GM12878 (cell line): Measurements from ENCODE around the gene SPAG16. TPM values are rescaled to one million over a fixed set of nuclear protein-coding genes. Genes with fewer than 3 reads are reported as not detected.
A peak's percentile ranks its signal among the peaks of the same experiment; 100 is the strongest.

Experiments used
- BCLAF1 ChIP-seq: fragments of 450-650 bp; IDR thresholded peaks from 2 replicates; pipeline ENCODE4 v1.6.1; 2017; ENCODE audit warnings: antibody characterized with exemption, mild to moderate bottlenecking, moderate library complexity
- CBFB ChIP-seq: IDR thresholded peaks from 2 replicates; pipeline ENCODE4 v1.6.1; 2016; ENCODE audit warnings: antibody characterized with exemption, low read depth
- CBX5 ChIP-seq: sonication (generic); IDR thresholded peaks from 2 replicates; pipeline ENCODE4 v1.6.1; 2016; ENCODE audit warnings: low read depth, moderate library complexity, mild to moderate bottlenecking, inconsistent platforms
- CREM ChIP-seq: IDR thresholded peaks from 2 replicates; pipeline ENCODE4 v1.6.1; 2014; ENCODE audit warnings: antibody characterized with exemption, low read depth
- EP300 ChIP-seq, 2 experiments: fragments of 150-350 bp in 1 of 2; IDR thresholded peaks; 2 replicates each; pipeline ENCODE4 v1.6.1; 2011 to 2012; ENCODE audit warnings: low read depth in 2 of 2, low read length in 2 of 2, borderline replicate concordance in 1 of 2, improper control_type of control experiment in 1 of 2, inconsistent platforms in 1 of 2; ENCODE audit not compliant: control insufficient read depth in 1 of 2
- HDAC6 ChIP-seq: fragments of 200-600 bp; sonication (generic); IDR thresholded peaks from one replicate; pipeline ENCODE4 v1.8.0; 2017; ENCODE audit warnings: antibody characterized with exemption; ENCODE audit not compliant: unreplicated experiment
- IKZF2 ChIP-seq, 2 experiments: fragments of 450-650 bp; IDR thresholded peaks; 2 replicates each; pipeline ENCODE4 v1.6.1; 2017; ENCODE audit warnings: mild to moderate bottlenecking in 2 of 2, moderate library complexity in 2 of 2
- JUND ChIP-seq: IDR thresholded peaks from 2 replicates; pipeline ENCODE4 v1.6.1; 2012; ENCODE audit warnings: low read depth, mild to moderate bottlenecking, low read length, improper control_type of control experiment, moderate library complexity
- KLF5 ChIP-seq: fragments of 450-650 bp; IDR thresholded peaks from 2 replicates; pipeline ENCODE4 v1.6.1; 2014; ENCODE audit warnings: mild to moderate bottlenecking; ENCODE audit not compliant: partially characterized antibody
- LARP7 ChIP-seq: fragments of 450-650 bp; IDR thresholded peaks from 2 replicates; pipeline ENCODE4 v1.6.1; 2017; ENCODE audit warnings: mild to moderate bottlenecking
- MAX ChIP-seq: IDR thresholded peaks from 2 replicates; pipeline ENCODE4 v1.6.1; 2012; ENCODE audit warnings: low read depth, low read length, improper control_type of control experiment
- NBN ChIP-seq: fragments of 450-650 bp; IDR thresholded peaks from 2 replicates; pipeline ENCODE4 v1.6.1; 2016
- NFYA ChIP-seq: IDR thresholded peaks from 2 replicates; pipeline ENCODE4 v1.6.1; 2011; ENCODE audit warnings: low read depth, mild to moderate bottlenecking, low read length, improper control_type of control experiment, borderline replicate concordance
- PAX8 ChIP-seq: fragments of 450-650 bp; IDR thresholded peaks from 2 replicates; pipeline ENCODE4 v1.6.1; 2017; ENCODE audit warnings: mild to moderate bottlenecking, moderate library complexity
- RAD21 ChIP-seq: IDR thresholded peaks from 2 replicates; pipeline ENCODE4 v1.6.1; 2011; ENCODE audit warnings: mild to moderate bottlenecking, low read depth, low read length, moderate library complexity; ENCODE audit not compliant: insufficient read depth
- STAT1 ChIP-seq: fragments of 450-650 bp; conservative IDR thresholded peaks from 2 replicates; pipeline ENCODE4 v1.6.1; 2014; ENCODE audit warnings: antibody characterized with exemption, mild to moderate bottlenecking
- STAT3 ChIP-seq: IDR thresholded peaks from 2 replicates; pipeline ENCODE4 v1.6.1; 2011; ENCODE audit warnings: low read depth, low read length, improper control_type of control experiment
- TBL1XR1 ChIP-seq: IDR thresholded peaks from 2 replicates; pipeline ENCODE4 v1.6.1; 2012; ENCODE audit warnings: low read depth, low read length, improper control_type of control experiment
- TCF12 ChIP-seq: IDR thresholded peaks from 2 replicates; pipeline ENCODE4 v1.6.1; 2011; ENCODE audit warnings: low read depth, mild to moderate bottlenecking, low read length
- ZNF592 ChIP-seq: fragments of 450-650 bp; IDR thresholded peaks from 2 replicates; pipeline ENCODE4 v1.6.1; 2017; ENCODE audit warnings: mild to moderate bottlenecking, moderate library complexity
- polyA plus RNA-seq, 11 experiments: library from polyadenylated mRNA; depleted of rRNA in 4 of 11; unstranded in 6 of 11; stranded (reverse) in 5 of 11; fragments of >200 nt; fragmentation: Nextera tagmentation in 4 of 11; fragmentation: Illumina TruSeq in 1 of 11; extraction: Ambion mirVana in 4 of 11; extraction: Trizol in 1 of 11; gene quantifications; 1 replicate in 1 of 11; 2 replicates in 10 of 11; pipeline versions ENCODE4 v1.2.1 to v1.2.3, GENCODE V29; 2011 to 2016; ENCODE audit warnings: inconsistent platforms in 2 of 11, missing spikeins in 2 of 11, low read depth in 1 of 11
- total RNA-seq, 4 experiments: library from RNA; depleted of rRNA in 3 of 4; stranded (reverse); fragments of >200 nt in 3 of 4; fragmentation: Illumina TruSeq in 1 of 4; extraction: Trizol in 1 of 4; gene quantifications; 2 replicates each; pipeline versions ENCODE4 v1.2.1 to v1.2.3, GENCODE V29; 2013 to 2021
- TF ChIP-seq, protein P1 (sequence below): fragments of 450-650 bp; IDR thresholded peaks from 2 replicates; pipeline ENCODE4 v1.6.1; 2017; ENCODE audit warnings: mild to moderate bottlenecking, moderate library complexity

Gene SPAG16
- total and polyA plus RNA-seq, 10 of the 15 experiments (the other 5 are each of a cell fraction or from before 2014, with no cell fraction given): 6.0 to 25.0 (median 15.2) TPM

- TF ChIP-seq ZNF592 (no peak), PAX8 (no peak), JUND (peak; percentile 34; the same call in 1 of the 2 replicates), NBN (peak; percentile 66), IKZF2 (IDR thresholded peaks at IDR 0.05) (peak; percentile 83 to 89), CREM (peak; percentile 62; the same call in 1 of the 2 replicates), NFYA (no peak), TBL1XR1 (no peak), BCLAF1 (no peak), KLF5 (peak; percentile 73), RAD21 (no peak), EP300 (IDR thresholded peaks at IDR 0.05; ENCODE audit: borderline replicate concordance in 1 of 2, control insufficient read depth in 1 of 2, low read depth in 2 of 2, low read length in 2 of 2) (peak; percentile 58 to 90), TCF12 (peak; percentile 20; the same call in 1 of the 2 replicates), CBX5 (peak; percentile 61; the same call in 1 of the 2 replicates), STAT1 (no peak), MAX (no peak), CBFB (0 out of 2 replicates have a peak, but pooled peaks have one; percentile 35), STAT3 (no peak), HDAC6 (no peak), LARP7 (no peak)
- TF ChIP-seq, protein P1, sequence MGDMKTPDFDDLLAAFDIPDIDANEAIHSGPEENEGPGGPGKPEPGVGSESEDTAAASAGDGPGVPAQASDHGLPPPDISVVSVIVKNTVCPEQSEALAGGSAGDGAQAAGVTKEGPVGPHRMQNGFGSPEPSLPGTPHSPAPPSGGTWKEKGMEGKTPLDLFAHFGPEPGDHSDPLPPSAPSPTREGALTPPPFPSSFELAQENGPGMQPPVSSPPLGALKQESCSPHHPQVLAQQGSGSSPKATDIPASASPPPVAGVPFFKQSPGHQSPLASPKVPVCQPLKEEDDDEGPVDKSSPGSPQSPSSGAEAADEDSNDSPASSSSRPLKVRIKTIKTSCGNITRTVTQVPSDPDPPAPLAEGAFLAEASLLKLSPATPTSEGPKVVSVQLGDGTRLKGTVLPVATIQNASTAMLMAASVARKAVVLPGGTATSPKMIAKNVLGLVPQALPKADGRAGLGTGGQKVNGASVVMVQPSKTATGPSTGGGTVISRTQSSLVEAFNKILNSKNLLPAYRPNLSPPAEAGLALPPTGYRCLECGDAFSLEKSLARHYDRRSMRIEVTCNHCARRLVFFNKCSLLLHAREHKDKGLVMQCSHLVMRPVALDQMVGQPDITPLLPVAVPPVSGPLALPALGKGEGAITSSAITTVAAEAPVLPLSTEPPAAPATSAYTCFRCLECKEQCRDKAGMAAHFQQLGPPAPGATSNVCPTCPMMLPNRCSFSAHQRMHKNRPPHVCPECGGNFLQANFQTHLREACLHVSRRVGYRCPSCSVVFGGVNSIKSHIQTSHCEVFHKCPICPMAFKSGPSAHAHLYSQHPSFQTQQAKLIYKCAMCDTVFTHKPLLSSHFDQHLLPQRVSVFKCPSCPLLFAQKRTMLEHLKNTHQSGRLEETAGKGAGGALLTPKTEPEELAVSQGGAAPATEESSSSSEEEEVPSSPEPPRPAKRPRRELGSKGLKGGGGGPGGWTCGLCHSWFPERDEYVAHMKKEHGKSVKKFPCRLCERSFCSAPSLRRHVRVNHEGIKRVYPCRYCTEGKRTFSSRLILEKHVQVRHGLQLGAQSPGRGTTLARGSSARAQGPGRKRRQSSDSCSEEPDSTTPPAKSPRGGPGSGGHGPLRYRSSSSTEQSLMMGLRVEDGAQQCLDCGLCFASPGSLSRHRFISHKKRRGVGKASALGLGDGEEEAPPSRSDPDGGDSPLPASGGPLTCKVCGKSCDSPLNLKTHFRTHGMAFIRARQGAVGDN: 0 out of 2 replicates have a peak, but pooled peaks have one; percentile 30
Observed at GRCh38 chr2:213751446-213751845, 467.2 kb downstream of the SPAG16 start (continued).
